ENCODE data around the gene INCA1. TPM values are rescaled to one million over a fixed set of nuclear protein-coding genes. Genes with fewer than 3 reads are reported as not detected.

INCA1 gene
- total RNA-seq, 1 donor from 2014 or later: 0.86 TPM

DNA sequence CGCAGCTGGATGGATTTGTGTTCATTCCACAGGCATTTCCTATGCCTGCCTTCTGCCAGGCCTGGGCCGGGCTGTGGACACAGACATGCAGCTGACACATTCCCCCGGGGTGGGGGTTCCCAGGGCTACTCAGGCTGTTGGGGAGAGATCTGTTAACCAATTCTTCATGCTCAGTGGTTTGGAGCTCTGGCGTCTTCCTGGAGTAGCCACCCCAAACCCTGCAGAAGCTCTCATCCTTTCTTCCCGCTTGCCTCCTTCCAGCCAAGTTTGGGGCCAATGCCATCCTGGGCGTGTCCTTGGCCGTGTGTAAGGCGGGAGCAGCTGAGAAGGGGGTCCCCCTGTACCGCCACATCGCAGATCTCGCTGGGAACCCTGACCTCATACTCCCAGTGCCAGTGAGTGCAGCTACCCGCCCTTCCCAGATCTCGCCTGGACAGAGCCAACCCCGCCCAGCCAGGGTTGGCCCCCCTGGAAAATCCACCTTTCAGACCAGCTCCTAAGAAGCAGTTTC is 43.8 kb downstream of the INCA1 start:
- H3K36me3 Mint-ChIP-seq (ENCODE audit: low read depth): no peaks in the 10 kb centered on the region
- H3K27ac Mint-ChIP-seq (ENCODE audit: unreplicated experiment): no peak overlapping the region
- H3K9me3 Mint-ChIP-seq: no peaks in the 10 kb centered on the region
- H3K4me1 Mint-ChIP-seq: peaks cover 21% of the 10 kb centered on the region
- peaks cover 2% of the 10 kb centered on the region for H3K27me3 Mint-ChIP-seq (ENCODE audit: low read depth)
- H3K4me3 Mint-ChIP-seq: peak overlapping the region; percentile 52
- DNase-seq (ENCODE audit: low read depth, low spot score): no peak
- TF ChIP-seq, protein P1, sequence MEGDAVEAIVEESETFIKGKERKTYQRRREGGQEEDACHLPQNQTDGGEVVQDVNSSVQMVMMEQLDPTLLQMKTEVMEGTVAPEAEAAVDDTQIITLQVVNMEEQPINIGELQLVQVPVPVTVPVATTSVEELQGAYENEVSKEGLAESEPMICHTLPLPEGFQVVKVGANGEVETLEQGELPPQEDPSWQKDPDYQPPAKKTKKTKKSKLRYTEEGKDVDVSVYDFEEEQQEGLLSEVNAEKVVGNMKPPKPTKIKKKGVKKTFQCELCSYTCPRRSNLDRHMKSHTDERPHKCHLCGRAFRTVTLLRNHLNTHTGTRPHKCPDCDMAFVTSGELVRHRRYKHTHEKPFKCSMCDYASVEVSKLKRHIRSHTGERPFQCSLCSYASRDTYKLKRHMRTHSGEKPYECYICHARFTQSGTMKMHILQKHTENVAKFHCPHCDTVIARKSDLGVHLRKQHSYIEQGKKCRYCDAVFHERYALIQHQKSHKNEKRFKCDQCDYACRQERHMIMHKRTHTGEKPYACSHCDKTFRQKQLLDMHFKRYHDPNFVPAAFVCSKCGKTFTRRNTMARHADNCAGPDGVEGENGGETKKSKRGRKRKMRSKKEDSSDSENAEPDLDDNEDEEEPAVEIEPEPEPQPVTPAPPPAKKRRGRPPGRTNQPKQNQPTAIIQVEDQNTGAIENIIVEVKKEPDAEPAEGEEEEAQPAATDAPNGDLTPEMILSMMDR (conservative IDR thresholded peaks at IDR 0.05): no peak

DNA sequence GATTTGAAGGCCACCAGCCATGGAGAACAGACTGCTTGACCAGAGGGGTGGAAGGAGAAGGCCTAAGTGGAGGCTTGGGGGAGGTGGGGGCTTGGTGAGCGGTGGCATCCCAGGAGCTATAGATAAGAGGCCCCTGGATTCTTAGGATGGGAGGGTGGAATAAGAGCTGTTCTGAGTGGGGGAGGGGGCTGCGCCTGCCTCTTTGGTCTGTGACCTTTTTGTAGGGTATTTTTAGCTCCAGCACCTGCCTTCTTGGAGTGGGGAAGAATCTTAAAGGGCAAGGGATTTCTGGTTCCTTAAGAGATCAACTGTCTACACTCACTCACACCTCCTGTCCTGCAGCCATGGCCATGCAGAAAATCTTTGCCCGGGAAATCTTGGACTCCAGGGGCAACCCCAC is 45.8 kb downstream of the INCA1 start:
- DNase-seq (ENCODE audit: low read depth, low spot score): no peak
- Mint-ChIP-seq H3K27ac (ENCODE audit: unreplicated experiment) (no peak overlapping the region), H3K9me3 (no peaks in the 10 kb centered on the region), H3K27me3 (ENCODE audit: low read depth) (peaks cover 2% of the 10 kb centered on the region), H3K36me3 (ENCODE audit: low read depth) (no peaks in the 10 kb centered on the region), H3K4me3 (peak overlapping the region; percentile 89), H3K4me1 (peaks cover 28% of the 10 kb centered on the region)
- TF ChIP-seq, protein P1 (conservative IDR thresholded peaks at IDR 0.05): no peak

DNA sequence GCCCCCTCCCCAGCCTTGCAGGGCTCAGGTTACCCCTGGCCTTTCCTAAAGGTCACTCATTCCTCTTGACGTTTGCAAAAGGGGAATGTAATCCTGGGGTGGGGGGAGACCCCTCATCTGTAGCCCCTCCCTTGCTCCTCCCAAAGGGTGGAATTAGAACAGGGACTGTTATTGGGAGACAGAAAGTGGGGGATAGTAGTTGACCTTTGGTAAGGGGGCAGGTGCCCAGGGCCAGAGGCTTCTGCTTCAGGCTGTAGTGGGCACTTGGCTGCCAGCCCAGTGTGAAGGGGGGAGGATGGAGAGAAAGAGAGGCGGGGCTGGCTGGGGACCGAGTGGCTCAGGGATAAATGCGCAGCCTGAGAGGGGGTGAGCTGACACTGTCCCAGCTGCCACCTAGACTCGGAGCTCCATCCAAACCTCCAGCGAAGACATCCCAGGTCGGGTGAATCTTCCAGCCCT is 46.5 kb downstream of the INCA1 start, which contains the start of gene ENO3:
ENO3 (plus strand) TSS at position 374 of the 459 bp plus-strand sequence. CDS start 711 bp downstream, outside the sequence.
- Mint-ChIP-seq H3K27me3 (ENCODE audit: low read depth) (peaks cover 2% of the 10 kb centered on the region), H3K4me1 (peaks cover 35% of the 10 kb centered on the region), H3K36me3 (ENCODE audit: low read depth) (peaks cover 4% of the 10 kb centered on the region), H3K4me3 (peak within 1 kb of the TSS; percentile 89), H3K27ac (ENCODE audit: unreplicated experiment) (peak within 1 kb of the TSS; percentile 78), H3K9me3 (no peaks in the 10 kb centered on the region)
- DNase-seq (ENCODE audit: low read depth, low spot score): no peak
- TF ChIP-seq, protein P1 (conservative IDR thresholded peaks at IDR 0.05): no peak

DNA sequence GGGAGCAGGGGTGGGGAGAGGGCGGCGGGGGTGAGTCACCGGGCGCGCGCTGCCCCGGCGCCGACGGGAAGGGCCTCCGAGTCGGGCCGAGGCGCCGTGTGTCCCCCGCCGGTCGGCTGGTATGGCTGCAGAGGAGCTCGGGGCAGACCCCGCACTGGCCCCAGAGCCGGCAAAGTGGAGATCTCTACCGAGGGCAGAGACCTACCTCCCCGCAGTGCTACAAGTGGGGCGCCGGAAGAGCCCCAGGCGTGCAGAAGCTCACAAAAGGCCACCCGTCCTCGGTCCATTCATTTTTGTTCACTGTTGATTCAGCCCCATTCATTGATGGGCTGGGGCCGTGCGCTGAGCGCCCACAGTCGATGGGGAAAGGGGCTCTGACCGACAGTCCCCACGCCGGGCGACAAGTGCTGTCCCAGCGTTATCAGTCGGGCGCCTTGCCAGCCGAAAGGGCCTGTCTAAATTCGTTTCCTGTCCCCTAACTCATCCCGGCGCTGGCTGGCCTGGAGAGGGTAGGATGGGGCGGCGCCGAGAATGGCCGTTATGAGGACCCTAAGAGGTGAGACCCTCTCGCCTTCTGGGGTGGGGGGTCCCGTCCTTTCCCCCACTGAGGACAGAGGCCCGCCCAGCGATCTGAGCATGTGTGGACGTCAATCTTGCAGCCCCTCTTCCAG is 47.1 kb downstream of the INCA1 start:
- TF ChIP-seq, protein P1 (conservative IDR thresholded peaks at IDR 0.05): no peak
- H3K27ac Mint-ChIP-seq (ENCODE audit: unreplicated experiment): peak overlapping the region; percentile 78
- peaks cover 5% of the 10 kb centered on the region for H3K27me3 Mint-ChIP-seq (ENCODE audit: low read depth)
- no peak for DNase-seq (ENCODE audit: low read depth, low spot score)
- peaks cover 9% of the 10 kb centered on the region for H3K36me3 Mint-ChIP-seq (ENCODE audit: low read depth)
- H3K9me3 Mint-ChIP-seq: no peaks in the 10 kb centered on the region
- peak overlapping the region; percentile 89 for H3K4me3 Mint-ChIP-seq
- H3K4me1 Mint-ChIP-seq: peaks cover 41% of the 10 kb centered on the region

DNA sequence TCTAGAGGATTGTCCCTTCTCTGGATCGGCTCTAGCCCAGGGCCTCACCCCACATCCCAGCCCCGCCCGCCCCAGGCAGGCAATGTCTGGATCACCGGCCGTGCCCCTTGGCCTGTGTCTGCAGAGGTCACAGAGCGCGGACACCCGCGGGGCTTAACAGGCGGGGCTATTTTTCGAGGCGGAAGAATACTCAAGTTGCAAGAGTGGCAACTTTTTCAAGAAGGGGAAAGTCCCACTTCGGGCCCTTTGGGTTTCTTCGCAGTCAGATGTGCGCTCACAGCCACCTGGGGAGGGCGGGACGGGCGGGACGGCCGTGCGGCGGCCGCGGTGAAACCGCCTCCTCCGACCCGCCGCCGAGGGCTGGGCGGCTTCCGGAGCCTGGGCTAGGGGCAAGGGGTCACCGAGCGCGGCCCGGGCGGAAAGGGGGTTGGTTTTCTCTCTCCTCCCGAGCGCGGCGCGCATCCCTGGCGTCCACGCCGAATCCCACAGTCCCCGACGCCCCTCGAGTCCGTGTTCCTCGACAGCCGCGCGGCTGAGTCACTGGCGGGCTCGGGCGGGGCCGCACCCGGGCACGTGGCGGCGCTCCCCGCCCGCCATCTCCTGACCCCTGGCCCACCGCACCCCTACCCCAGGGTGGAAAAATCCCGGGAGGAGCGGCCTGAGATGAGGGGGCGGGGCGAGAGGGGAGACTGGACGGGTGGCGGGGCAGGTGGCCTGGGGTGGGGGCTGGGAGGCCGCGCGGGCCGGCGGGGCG is 47.8 kb downstream of the INCA1 start:
- H3K4me1 Mint-ChIP-seq: peaks cover 45% of the 10 kb centered on the region
- peaks cover 12% of the 10 kb centered on the region for H3K36me3 Mint-ChIP-seq (ENCODE audit: low read depth)
- TF ChIP-seq, protein P1 (conservative IDR thresholded peaks at IDR 0.05): no peak
- H3K27me3 Mint-ChIP-seq (ENCODE audit: low read depth): peaks cover 7% of the 10 kb centered on the region
- peak; percentile 65 for DNase-seq (ENCODE audit: low read depth, low spot score)
- no peaks in the 10 kb centered on the region for H3K9me3 Mint-ChIP-seq
- H3K4me3 Mint-ChIP-seq: peak overlapping the region; percentile 96
- H3K27ac Mint-ChIP-seq (ENCODE audit: unreplicated experiment): peak overlapping the region; percentile 12

All from neural crest cell (in vitro differentiated cells).